ENCODE results near the gene PTPRE. TPM values are rescaled to one million over a fixed set of nuclear protein-coding genes. Genes with fewer than 3 reads are reported as not detected.

PTPRE gene
- total RNA-seq, 3 donors from 2014 or later (not counting 1 experiment from before 2014, with no cell fraction given) = 274 to 280 (median 275) TPM

DNA sequence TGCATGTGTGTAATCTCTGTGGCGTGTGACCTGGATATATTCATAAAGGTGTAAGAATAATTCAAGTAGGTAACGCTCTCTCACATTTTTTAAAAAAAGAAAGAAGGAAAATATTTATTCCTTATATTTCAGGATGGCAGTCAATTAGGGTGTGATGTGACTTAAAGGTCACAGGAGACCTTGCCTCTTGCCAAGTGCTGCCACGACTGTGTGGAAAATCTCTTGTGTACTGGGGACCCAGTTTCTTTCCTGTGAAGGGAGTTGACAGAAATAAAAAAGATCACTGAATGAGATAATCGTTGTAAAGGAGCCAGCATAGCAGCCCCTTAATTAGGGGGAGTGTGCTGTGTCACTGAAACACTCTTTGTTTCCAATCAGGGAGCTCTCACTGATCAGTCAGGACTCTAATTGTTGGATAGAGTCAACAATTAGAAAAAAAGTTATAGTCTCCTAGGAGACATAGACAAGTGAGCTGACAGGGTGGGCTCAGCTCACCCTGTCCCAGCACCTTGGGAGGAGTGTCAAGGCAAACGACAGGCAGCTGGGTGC is 31.1 kb downstream of the PTPRE start:
- H3K9me3 Mint-ChIP-seq = no peaks in the 10 kb centered on the region
- intact Hi-C loops (cut with micrococcal nuclease) = no loop called here
- Histone ChIP-seq H3K36me3 (ENCODE audit: control insufficient read depth, insufficient read depth, low read length) (no peaks in the 10 kb centered on the region), H3K4me1 (ENCODE audit: control insufficient read depth, insufficient read depth, low read length) (no peaks in the 10 kb centered on the region), H3K4me3 (ENCODE audit: low read length) (no peak overlapping the region), H3K9me3 (ENCODE audit: control insufficient read depth, insufficient read depth, low read length) (no peaks in the 10 kb centered on the region), H3K27me3 (ENCODE audit: control insufficient read depth, insufficient read depth, low read length) (no peaks in the 10 kb centered on the region), H3K27ac (ENCODE audit: low read length) (no peak overlapping the region)
- ATAC-seq (no peak), DNase-seq (no peak)
- peaks cover 12 to 37% of the 10 kb centered on the region in 2 donors for H3K27me3 Mint-ChIP-seq (ENCODE audit: low read depth in 2 of 2)
- H3K4me1 Mint-ChIP-seq = no peaks in the 10 kb centered on the region
- 53% methylated on average over 4 of the region's 5 CpGs for WGBS (ENCODE audit: insufficient coverage)
- H3K4me3 Mint-ChIP-seq = no peak overlapping the region
- TF ChIP-seq, protein P1, sequence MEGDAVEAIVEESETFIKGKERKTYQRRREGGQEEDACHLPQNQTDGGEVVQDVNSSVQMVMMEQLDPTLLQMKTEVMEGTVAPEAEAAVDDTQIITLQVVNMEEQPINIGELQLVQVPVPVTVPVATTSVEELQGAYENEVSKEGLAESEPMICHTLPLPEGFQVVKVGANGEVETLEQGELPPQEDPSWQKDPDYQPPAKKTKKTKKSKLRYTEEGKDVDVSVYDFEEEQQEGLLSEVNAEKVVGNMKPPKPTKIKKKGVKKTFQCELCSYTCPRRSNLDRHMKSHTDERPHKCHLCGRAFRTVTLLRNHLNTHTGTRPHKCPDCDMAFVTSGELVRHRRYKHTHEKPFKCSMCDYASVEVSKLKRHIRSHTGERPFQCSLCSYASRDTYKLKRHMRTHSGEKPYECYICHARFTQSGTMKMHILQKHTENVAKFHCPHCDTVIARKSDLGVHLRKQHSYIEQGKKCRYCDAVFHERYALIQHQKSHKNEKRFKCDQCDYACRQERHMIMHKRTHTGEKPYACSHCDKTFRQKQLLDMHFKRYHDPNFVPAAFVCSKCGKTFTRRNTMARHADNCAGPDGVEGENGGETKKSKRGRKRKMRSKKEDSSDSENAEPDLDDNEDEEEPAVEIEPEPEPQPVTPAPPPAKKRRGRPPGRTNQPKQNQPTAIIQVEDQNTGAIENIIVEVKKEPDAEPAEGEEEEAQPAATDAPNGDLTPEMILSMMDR (IDR thresholded peaks at IDR 0.05) = no peak
- H3K36me3 Mint-ChIP-seq = no peaks in the 10 kb centered on the region
- H3K27ac Mint-ChIP-seq = no peak overlapping the region

DNA sequence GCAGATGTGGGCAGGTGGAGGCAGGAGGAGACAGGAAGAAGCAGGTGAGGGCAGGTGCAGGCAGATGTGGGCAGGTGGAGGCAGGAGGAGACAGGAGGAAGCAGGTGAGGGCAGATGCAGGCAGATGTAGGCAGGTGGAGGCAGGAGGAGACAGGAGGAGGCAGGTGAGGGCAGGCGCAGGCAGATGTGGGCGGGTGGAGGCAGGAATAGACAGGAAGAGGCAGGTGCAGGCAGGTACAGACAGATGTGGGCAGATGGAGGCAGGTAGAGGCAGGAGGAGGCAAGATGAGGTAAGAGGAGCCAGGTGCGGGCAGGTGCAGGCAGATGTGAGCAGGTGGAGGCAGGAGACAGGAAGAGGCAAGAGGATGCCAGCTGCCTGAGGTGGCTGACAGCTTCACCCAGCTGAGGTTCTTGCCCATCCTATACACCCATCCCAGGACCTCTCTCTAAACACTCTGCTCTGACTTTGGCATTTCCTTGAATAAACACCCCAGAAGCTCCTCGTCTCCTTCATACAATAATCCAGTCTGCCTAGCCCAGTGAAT is 33.0 kb downstream of the PTPRE start:
- Mint-ChIP-seq H3K27ac (no peak overlapping the region), H3K36me3 (no peaks in the 10 kb centered on the region), H3K4me1 (no peaks in the 10 kb centered on the region), H3K4me3 (no peak overlapping the region), H3K27me3 (ENCODE audit: low read depth in 2 of 2) (peaks cover 18 to 37% of the 10 kb centered on the region in 2 donors), H3K9me3 (no peaks in the 10 kb centered on the region)
- H3K27ac ChIP-seq (ENCODE audit: low read length) = no peak overlapping the region
- H3K36me3 ChIP-seq (ENCODE audit: control insufficient read depth, insufficient read depth, low read length) = no peaks in the 10 kb centered on the region
- no peak for ATAC-seq
- no peaks in the 10 kb centered on the region for H3K27me3 ChIP-seq (ENCODE audit: control insufficient read depth, insufficient read depth, low read length)
- WGBS (ENCODE audit: insufficient coverage) = 86% methylated on average over 4 of the region's 4 CpGs
- TF ChIP-seq, protein P1 (IDR thresholded peaks at IDR 0.05) = no peak
- no peak for DNase-seq
- H3K9me3 ChIP-seq (ENCODE audit: control insufficient read depth, insufficient read depth, low read length) = no peaks in the 10 kb centered on the region
- H3K4me3 ChIP-seq (ENCODE audit: low read length) = no peak overlapping the region
- intact Hi-C loops (cut with micrococcal nuclease) = no loop called here
- H3K4me1 ChIP-seq (ENCODE audit: control insufficient read depth, insufficient read depth, low read length) = no peaks in the 10 kb centered on the region

DNA sequence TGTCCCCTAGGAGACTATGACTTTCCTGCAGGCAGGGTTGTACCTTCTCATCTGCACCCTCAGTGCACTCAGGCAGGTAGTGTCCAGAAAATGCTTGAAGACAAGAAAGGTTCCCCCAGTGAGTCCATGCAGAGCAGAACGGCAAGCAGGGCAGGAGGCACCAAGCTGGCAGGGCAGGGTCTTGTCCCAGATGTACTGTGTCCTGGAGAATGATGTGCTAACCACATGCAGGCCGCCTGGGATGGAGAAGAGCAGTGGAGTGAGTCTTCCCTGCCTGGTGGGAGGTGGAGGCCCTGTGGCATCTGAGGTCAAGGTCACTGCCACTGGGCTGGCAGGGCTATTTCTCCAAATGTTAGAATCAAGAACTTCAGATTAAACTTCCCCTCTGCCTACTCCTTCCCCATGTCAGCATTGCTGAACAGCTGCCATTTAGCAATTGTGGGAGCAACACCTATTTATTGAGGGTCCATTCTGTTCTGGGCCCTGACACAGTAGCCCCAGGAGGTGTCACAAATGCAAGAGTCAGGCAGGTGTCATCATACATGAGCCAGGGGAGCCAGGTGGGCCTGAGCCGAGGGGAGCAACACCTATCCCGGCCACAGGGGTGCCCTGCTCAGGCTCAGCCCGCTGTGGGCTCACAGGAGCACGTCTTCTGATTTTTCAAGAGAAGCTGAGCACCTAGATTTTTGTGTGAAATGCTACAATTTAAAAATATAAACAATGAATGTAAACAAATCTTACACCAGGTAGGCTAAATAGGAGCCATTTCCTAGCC is 34.1 kb downstream of the PTPRE start:
- peaks cover 0 to 9% of the 10 kb centered on the region in 2 donors for H3K4me1 Mint-ChIP-seq
- ATAC-seq (no peak), DNase-seq (no peak)
- Histone ChIP-seq H3K4me3 (ENCODE audit: low read length) (no peak overlapping the region), H3K4me1 (ENCODE audit: control insufficient read depth, insufficient read depth, low read length) (no peaks in the 10 kb centered on the region), H3K9me3 (ENCODE audit: control insufficient read depth, insufficient read depth, low read length) (no peaks in the 10 kb centered on the region), H3K36me3 (ENCODE audit: control insufficient read depth, insufficient read depth, low read length) (no peaks in the 10 kb centered on the region), H3K27ac (ENCODE audit: low read length) (no peak overlapping the region), H3K27me3 (ENCODE audit: control insufficient read depth, insufficient read depth, low read length) (no peaks in the 10 kb centered on the region)
- intact Hi-C loops (cut with micrococcal nuclease) = no loop called here
- TF ChIP-seq, protein P1 (IDR thresholded peaks at IDR 0.05) = no peak
- 87% methylated on average over 5 of the region's 6 CpGs for WGBS (ENCODE audit: insufficient coverage)
- no peaks in the 10 kb centered on the region for H3K36me3 Mint-ChIP-seq
- H3K9me3 Mint-ChIP-seq = no peaks in the 10 kb centered on the region
- peaks cover 18 to 28% of the 10 kb centered on the region in 2 donors for H3K27me3 Mint-ChIP-seq (ENCODE audit: low read depth in 2 of 2)
- no peak overlapping the region for H3K27ac Mint-ChIP-seq
- H3K4me3 Mint-ChIP-seq = no peak overlapping the region
